Gastroesophageal sphincter (tissue), 4 donors: ENCODE measurements around the gene REST. TPM values are rescaled to one million over a fixed set of nuclear protein-coding genes. Genes with fewer than 3 reads are reported as not detected.
"Not testable (repeated sequence)": the region's sequence is repeated elsewhere in the genome, so short reads cannot be mapped to it uniquely, and the experiment has no call there.

Experiments used
- ATAC-seq: fragments of 150-250 bp; one replicate; pipeline ENCODE4 v1.9.1; 2016; ENCODE audit warnings: mild to moderate bottlenecking, moderate library complexity
- H3K27ac ChIP-seq, 4 donors: fragments of 200-600 bp; sonication (generic) in 3 of 4; 1 replicate in 3 of 4; 2 replicates in 1 of 4; pipeline ENCODE4 v1.5.1; 2016 to 2019
- H3K27me3 ChIP-seq: fragments of 200-600 bp; sonication (generic); one replicate; pipeline ENCODE4 v1.5.1; 2019
- H3K36me3 ChIP-seq, 2 donors: fragments of 200-600 bp; sonication (generic); one replicate each; pipeline ENCODE4 v1.5.1; 2019; ENCODE audit warnings: control low read depth in 1 of 2
- H3K4me1 ChIP-seq, 3 donors: fragments of 200-600 bp; sonication (generic); 1 replicate in 2 of 3; 2 replicates in 1 of 3; pipeline ENCODE4 v1.5.1; 2016 to 2019; ENCODE audit warnings: control low read depth in 2 of 3
- H3K4me3 ChIP-seq, 2 donors: fragments of 200-600 bp; sonication (generic); one replicate each; pipeline ENCODE4 v1.5.1; 2019; ENCODE audit warnings: mild to moderate bottlenecking in 1 of 2, moderate library complexity in 1 of 2
- H3K9me3 ChIP-seq, 3 donors: fragments of 200-600 bp; sonication (generic); one replicate each; pipeline ENCODE4 v1.5.1; 2017 to 2019; ENCODE audit warnings: control low read depth in 2 of 3
- CTCF ChIP-seq, 4 experiments: fragments of 200-600 bp in 2 of 4; fragments of 450-650 bp in 2 of 4; sonication (generic) in 1 of 4; IDR thresholded peaks; one replicate each; pipeline ENCODE4 v1.5.1; 2017 to 2019; ENCODE audit warnings: antibody characterized with exemption in 4 of 4, mild to moderate bottlenecking in 2 of 4, moderate library complexity in 2 of 4
- EP300 ChIP-seq: sonication (generic); formaldehyde crosslinking; IDR thresholded peaks from one replicate; pipeline ENCODE4 v1.6.1; 2017; ENCODE audit warnings: antibody characterized with exemption, mild to moderate bottlenecking
- POLR2A ChIP-seq, 2 donors: fragments of 450-650 bp; IDR thresholded peaks; one replicate each; pipeline ENCODE4 v1.6.1; 2017; ENCODE audit warnings: antibody characterized with exemption in 2 of 2, mild to moderate bottlenecking in 2 of 2, moderate library complexity in 1 of 2
- POLR2AphosphoS5 ChIP-seq: sonication (generic); formaldehyde crosslinking; IDR thresholded peaks from one replicate; pipeline ENCODE4 v1.6.1; 2017; ENCODE audit warnings: antibody characterized with exemption
- WGBS, 2 donors: methylation state at CpG; one replicate each; pipeline ENCODE4 v1.1.5; 2018; ENCODE audit warnings: low coverage in 1 of 2; 5-methylcytosine and 5-hydroxymethylcytosine counted together
- total RNA-seq, 4 donors: library from RNA; depleted of rRNA; stranded (reverse); fragments of >200 nt; gene quantifications; one replicate each; pipeline ENCODE4 v1.1.0, GENCODE V29; 2016

REST gene
- total RNA-seq, 4 donors from 2014 or later, result 32.8 to 41.1 (median 39.5) TPM

GRCh38 chr4:56914336-56914735, 6.6 kb downstream of the REST start:
- Histone ChIP-seq H3K36me3 (peaks cover 0 to 12% of the 10 kb centered on the region in 2 donors), H3K27ac (no peak overlapping the region), H3K27me3 (no peaks in the 10 kb centered on the region), H3K4me1 (peaks cover 0 to 77% (median 8%) of the 10 kb centered on the region in 3 donors), H3K9me3 (no peaks in the 10 kb centered on the region), H3K4me3 (no peak overlapping the region)
- 49 to 52% methylated on average over 2 to 3 of the region's 3 CpGs for WGBS, 2 donors
- ATAC-seq, result no peak
- TF ChIP-seq POLR2AphosphoS5, result no peak
- no peak for TF ChIP-seq CTCF (IDR thresholded peaks at IDR 0.05)
- no peak for TF ChIP-seq POLR2A (IDR thresholded peaks at IDR 0.05)
- no peak for TF ChIP-seq EP300

- Histone ChIP-seq H3K36me3 (peaks cover 0 to 13% of the 10 kb centered on the region in 2 donors), H3K4me1 (peaks cover 0 to 70% (median 8%) of the 10 kb centered on the region in 3 donors)
- WGBS, 2 donors, result 94% methylated on average over 8 of the region's 12 CpGs; no CpG with 5 or more reads in 1 of the 2 donors
- H3K27ac ChIP-seq, H3K27me3 ChIP-seq, ATAC-seq, H3K4me3 ChIP-seq, H3K9me3 ChIP-seq: not testable (repeated sequence)
These were observed 7.3 kb downstream of the REST start for GRCh38 chr4:56914977-56915376.

GRCh38 chr4:56927196-56927595, 19.5 kb downstream of the REST start:
- ATAC-seq, result no peak
- no peak for TF ChIP-seq CTCF (IDR thresholded peaks at IDR 0.05)
- no peak for TF ChIP-seq EP300
- TF ChIP-seq POLR2AphosphoS5, result no peak
- TF ChIP-seq POLR2A (IDR thresholded peaks at IDR 0.05), result no peak
- 83 to 90% methylated on average over 2 of the region's 2 CpGs for WGBS, 2 donors
- Histone ChIP-seq H3K4me1 (no peaks in the 10 kb centered on the region), H3K4me3 (no peak overlapping the region), H3K27me3 (no peaks in the 10 kb centered on the region), H3K27ac (no peak overlapping the region), H3K36me3 (peaks cover 0 to 75% of the 10 kb centered on the region in 2 donors), H3K9me3 (no peaks in the 10 kb centered on the region)

GRCh38 chr4:56930638-56931037, 22.9 kb downstream of the REST start:
- Histone ChIP-seq H3K4me1 (no peaks in the 10 kb centered on the region), H3K27me3 (no peaks in the 10 kb centered on the region), H3K9me3 (no peaks in the 10 kb centered on the region), H3K4me3 (no peak overlapping the region), H3K36me3 (peaks cover 0 to 41% of the 10 kb centered on the region in 2 donors), H3K27ac (no peak overlapping the region)
- ATAC-seq, result no peak
- TF ChIP-seq POLR2AphosphoS5 (no peak), CTCF (IDR thresholded peaks at IDR 0.05) (no peak), EP300 (no peak), POLR2A (IDR thresholded peaks at IDR 0.05) (no peak)
- 97% methylated on average over 5 of the region's 7 CpGs; no CpG with 5 or more reads in 1 of the 2 donors for WGBS, 2 donors

- Histone ChIP-seq H3K9me3 (no peaks in the 10 kb centered on the region), H3K27ac (no peak overlapping the region), H3K4me1 (no peaks in the 10 kb centered on the region), H3K36me3 (peaks cover 0 to 39% of the 10 kb centered on the region in 2 donors), H3K4me3 (no peak overlapping the region), H3K27me3 (no peaks in the 10 kb centered on the region)
- WGBS, 2 donors, result 89 to 94% methylated on average over 4 of the region's 4 CpGs
- no peak for ATAC-seq
- TF ChIP-seq CTCF (IDR thresholded peaks at IDR 0.05), result no peak
- TF ChIP-seq EP300, result no peak
- TF ChIP-seq POLR2A (IDR thresholded peaks at IDR 0.05), result no peak
- TF ChIP-seq POLR2AphosphoS5, result no peak
These were observed 24.2 kb downstream of the REST start for GRCh38 chr4:56931924-56932323.
